ENCODE measurements around the gene C17orf100.

Gene C17orf100

GRCh38 chr17:6670999-6671398 lies 19.4 kb downstream of the C17orf100 start:
- Histone ChIP-seq H3K79me2 (ENCODE audit: control insufficient read depth, insufficient read depth, low read length) (no peaks in the 10 kb centered on the region), H3K27me3 (ENCODE audit: insufficient read depth, low read length, poor library complexity) (no peaks in the 10 kb centered on the region), H3K27ac (ENCODE audit: low read depth, low read length) (no peak overlapping the region), H3K4me2 (ENCODE audit: low read length) (no peak overlapping the region), H3K23ac (ENCODE audit: low read length) (no peak overlapping the region), H2BK120ac (ENCODE audit: low read depth, low read length) (no peak overlapping the region), H4K5ac (ENCODE audit: low read length) (no peak overlapping the region), H2BK5ac (ENCODE audit: low read length) (no peak overlapping the region), H3K36me3 (ENCODE audit: control insufficient read depth, insufficient read depth, low read length) (no peaks in the 10 kb centered on the region), H3K4me3 (ENCODE audit: low read length) (no peak overlapping the region), H2BK15ac (replicated peaks; ENCODE audit: low read depth) (no peak overlapping the region), H3K9ac (ENCODE audit: low read length) (no peak overlapping the region), H3K79me1 (ENCODE audit: low read length) (no peaks in the 10 kb centered on the region), H4K8ac (ENCODE audit: low read depth, low read length) (no peak overlapping the region), H3K56ac (ENCODE audit: low read length) (no peak overlapping the region), H3K18ac (ENCODE audit: low read length) (no peak overlapping the region), H3K4me1 (ENCODE audit: control insufficient read depth, low read depth, low read length) (no peaks in the 10 kb centered on the region), H3K4ac (ENCODE audit: low read depth, low read length) (no peak overlapping the region), H2AK5ac (ENCODE audit: low read length) (no peak overlapping the region)
- no CpG with 5 or more reads among the region's 6 CpGs for WGBS (ENCODE audit: extremely low coverage, insufficient coverage, low lambda C conversion rate)
- no peak for DNase-seq

GRCh38 chr17:6671431-6671830 lies 19.9 kb downstream of the C17orf100 start:
- Histone ChIP-seq H3K4me1 (ENCODE audit: control insufficient read depth, low read depth, low read length) (no peaks in the 10 kb centered on the region), H3K9ac (ENCODE audit: low read length) (no peak overlapping the region), H3K18ac (ENCODE audit: low read length) (no peak overlapping the region), H3K27ac (ENCODE audit: low read depth, low read length) (no peak overlapping the region), H3K4me3 (ENCODE audit: low read length) (no peak overlapping the region), H3K27me3 (ENCODE audit: insufficient read depth, low read length, poor library complexity) (no peaks in the 10 kb centered on the region), H3K4me2 (ENCODE audit: low read length) (no peak overlapping the region), H4K5ac (ENCODE audit: low read length) (no peak overlapping the region), H3K79me1 (ENCODE audit: low read length) (no peaks in the 10 kb centered on the region), H3K4ac (ENCODE audit: low read depth, low read length) (no peak overlapping the region), H2AK5ac (ENCODE audit: low read length) (no peak overlapping the region), H4K8ac (ENCODE audit: low read depth, low read length) (no peak overlapping the region), H2BK120ac (ENCODE audit: low read depth, low read length) (no peak overlapping the region), H3K56ac (ENCODE audit: low read length) (no peak overlapping the region), H3K36me3 (ENCODE audit: control insufficient read depth, insufficient read depth, low read length) (no peaks in the 10 kb centered on the region), H3K23ac (ENCODE audit: low read length) (no peak overlapping the region), H3K79me2 (ENCODE audit: control insufficient read depth, insufficient read depth, low read length) (no peaks in the 10 kb centered on the region), H2BK5ac (ENCODE audit: low read length) (no peak overlapping the region), H2BK15ac (replicated peaks; ENCODE audit: low read depth) (no peak overlapping the region)
- DNase-seq, result no peak
- WGBS (ENCODE audit: extremely low coverage, insufficient coverage, low lambda C conversion rate), result no CpG with 5 or more reads among the region's 7 CpGs

- no peaks in the 10 kb centered on the region for H3K4me1 ChIP-seq (ENCODE audit: control insufficient read depth, low read depth, low read length)
- H3K4me3 ChIP-seq (ENCODE audit: low read length), result no peak overlapping the region
- H4K8ac ChIP-seq (ENCODE audit: low read depth, low read length), result no peak overlapping the region
- H3K4me2 ChIP-seq (ENCODE audit: low read length), result no peak overlapping the region
- H3K23ac ChIP-seq (ENCODE audit: low read length), result no peak overlapping the region
- H3K56ac ChIP-seq (ENCODE audit: low read length), result no peak overlapping the region
- no peaks in the 10 kb centered on the region for H3K27me3 ChIP-seq (ENCODE audit: insufficient read depth, low read length, poor library complexity)
- no peak overlapping the region for H2AK5ac ChIP-seq (ENCODE audit: low read length)
- H3K18ac ChIP-seq (ENCODE audit: low read length), result no peak overlapping the region
- no peak for DNase-seq
- WGBS (ENCODE audit: extremely low coverage, insufficient coverage, low lambda C conversion rate), result no CpG with 5 or more reads among the region's 13 CpGs
- H3K79me1 ChIP-seq (ENCODE audit: low read length), result no peaks in the 10 kb centered on the region
- no peaks in the 10 kb centered on the region for H3K36me3 ChIP-seq (ENCODE audit: control insufficient read depth, insufficient read depth, low read length)
- no peak overlapping the region for H3K27ac ChIP-seq (ENCODE audit: low read depth, low read length)
- H3K9ac ChIP-seq (ENCODE audit: low read length), result no peak overlapping the region
- no peaks in the 10 kb centered on the region for H3K79me2 ChIP-seq (ENCODE audit: control insufficient read depth, insufficient read depth, low read length)
- H2BK15ac ChIP-seq (replicated peaks; ENCODE audit: low read depth), result no peak overlapping the region
- H2BK5ac ChIP-seq (ENCODE audit: low read length), result no peak overlapping the region
- H4K5ac ChIP-seq (ENCODE audit: low read length), result no peak overlapping the region
- no peak overlapping the region for H3K4ac ChIP-seq (ENCODE audit: low read depth, low read length)
- H2BK120ac ChIP-seq (ENCODE audit: low read depth, low read length), result no peak overlapping the region
Measured at GRCh38 chr17:6674586-6674985, 23.0 kb downstream of the C17orf100 start.

- H2BK120ac ChIP-seq (ENCODE audit: low read depth, low read length), result no peak overlapping the region
- WGBS (ENCODE audit: extremely low coverage, insufficient coverage, low lambda C conversion rate), result no CpG with 5 or more reads among the region's 11 CpGs
- H3K79me1 ChIP-seq (ENCODE audit: low read length), result no peaks in the 10 kb centered on the region
- peak overlapping the region; percentile 9 for H3K23ac ChIP-seq (ENCODE audit: low read length)
- no peak overlapping the region for H2AK5ac ChIP-seq (ENCODE audit: low read length)
- no peak overlapping the region for H3K4ac ChIP-seq (ENCODE audit: low read depth, low read length)
- no peak overlapping the region for H4K5ac ChIP-seq (ENCODE audit: low read length)
- no peak overlapping the region for H2BK15ac ChIP-seq (replicated peaks; ENCODE audit: low read depth)
- H3K27me3 ChIP-seq (ENCODE audit: insufficient read depth, low read length, poor library complexity), result no peaks in the 10 kb centered on the region
- no peak for DNase-seq
- H3K9ac ChIP-seq (ENCODE audit: low read length), result no peak overlapping the region
- no peak overlapping the region for H3K4me2 ChIP-seq (ENCODE audit: low read length)
- H3K36me3 ChIP-seq (ENCODE audit: control insufficient read depth, insufficient read depth, low read length), result no peaks in the 10 kb centered on the region
- no peak overlapping the region for H3K4me3 ChIP-seq (ENCODE audit: low read length)
- no peaks in the 10 kb centered on the region for H3K4me1 ChIP-seq (ENCODE audit: control insufficient read depth, low read depth, low read length)
- no peak overlapping the region for H3K18ac ChIP-seq (ENCODE audit: low read length)
- H3K56ac ChIP-seq (ENCODE audit: low read length), result no peak overlapping the region
- no peak overlapping the region for H3K27ac ChIP-seq (ENCODE audit: low read depth, low read length)
- no peak overlapping the region for H2BK5ac ChIP-seq (ENCODE audit: low read length)
- no peaks in the 10 kb centered on the region for H3K79me2 ChIP-seq (ENCODE audit: control insufficient read depth, insufficient read depth, low read length)
- no peak overlapping the region for H4K8ac ChIP-seq (ENCODE audit: low read depth, low read length)
Measured at GRCh38 chr17:6675201-6675825, 23.8 kb downstream of the C17orf100 start.

DNA sequence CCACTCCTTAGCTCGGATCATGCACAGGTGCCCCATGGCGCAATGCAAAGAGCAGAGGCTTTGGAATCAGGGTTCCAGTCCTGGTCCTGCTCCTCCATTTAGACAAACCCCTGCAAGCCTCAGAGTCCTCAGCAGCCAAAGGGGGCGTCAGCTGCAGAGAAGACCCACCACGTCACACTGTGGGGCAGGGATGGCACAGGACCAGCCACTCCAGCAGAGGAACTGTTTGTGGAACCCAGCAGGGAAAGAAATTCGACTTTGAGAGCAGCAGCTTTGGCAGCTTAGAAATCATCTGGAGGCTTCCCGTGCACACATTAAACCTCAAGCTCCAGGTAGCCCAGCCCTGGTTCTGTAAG lies 25.2 kb downstream of the C17orf100 start:
- Histone ChIP-seq H3K36me3 (ENCODE audit: control insufficient read depth, insufficient read depth, low read length) (no peaks in the 10 kb centered on the region), H3K79me1 (ENCODE audit: low read length) (no peaks in the 10 kb centered on the region), H3K4me1 (ENCODE audit: control insufficient read depth, low read depth, low read length) (no peaks in the 10 kb centered on the region), H4K5ac (ENCODE audit: low read length) (no peak overlapping the region), H2BK15ac (replicated peaks; ENCODE audit: low read depth) (no peak overlapping the region), H2BK5ac (ENCODE audit: low read length) (no peak overlapping the region), H3K18ac (ENCODE audit: low read length) (no peak overlapping the region), H2BK120ac (ENCODE audit: low read depth, low read length) (no peak overlapping the region), H3K79me2 (ENCODE audit: control insufficient read depth, insufficient read depth, low read length) (no peaks in the 10 kb centered on the region), H3K56ac (ENCODE audit: low read length) (no peak overlapping the region), H3K27ac (ENCODE audit: low read depth, low read length) (no peak overlapping the region), H3K27me3 (ENCODE audit: insufficient read depth, low read length, poor library complexity) (no peaks in the 10 kb centered on the region), H3K4me2 (ENCODE audit: low read length) (no peak overlapping the region), H3K23ac (ENCODE audit: low read length) (no peak overlapping the region), H3K4me3 (ENCODE audit: low read length) (no peak overlapping the region), H3K4ac (ENCODE audit: low read depth, low read length) (no peak overlapping the region), H2AK5ac (ENCODE audit: low read length) (no peak overlapping the region), H4K8ac (ENCODE audit: low read depth, low read length) (no peak overlapping the region), H3K9ac (ENCODE audit: low read length) (no peak overlapping the region)
- no CpG with 5 or more reads among the region's 6 CpGs for WGBS (ENCODE audit: extremely low coverage, insufficient coverage, low lambda C conversion rate)
- DNase-seq, result no peak

GRCh38 chr17:6677158-6677831 lies 25.7 kb downstream of the C17orf100 start:
- no peak overlapping the region for H2BK120ac ChIP-seq (ENCODE audit: low read depth, low read length)
- H3K4me3 ChIP-seq (ENCODE audit: low read length), result no peak overlapping the region
- WGBS (ENCODE audit: extremely low coverage, insufficient coverage, low lambda C conversion rate), result no CpG with 5 or more reads among the region's 16 CpGs
- no peaks in the 10 kb centered on the region for H3K79me1 ChIP-seq (ENCODE audit: low read length)
- no peaks in the 10 kb centered on the region for H3K79me2 ChIP-seq (ENCODE audit: control insufficient read depth, insufficient read depth, low read length)
- no peak overlapping the region for H2AK5ac ChIP-seq (ENCODE audit: low read length)
- no peak overlapping the region for H4K8ac ChIP-seq (ENCODE audit: low read depth, low read length)
- H3K23ac ChIP-seq (ENCODE audit: low read length), result no peak overlapping the region
- no peak overlapping the region for H2BK5ac ChIP-seq (ENCODE audit: low read length)
- H2BK15ac ChIP-seq (replicated peaks; ENCODE audit: low read depth), result no peak overlapping the region
- no peak overlapping the region for H3K4me2 ChIP-seq (ENCODE audit: low read length)
- no peak overlapping the region for H3K18ac ChIP-seq (ENCODE audit: low read length)
- no peak overlapping the region for H3K27ac ChIP-seq (ENCODE audit: low read depth, low read length)
- H3K9ac ChIP-seq (ENCODE audit: low read length), result no peak overlapping the region
- no peak overlapping the region for H3K4ac ChIP-seq (ENCODE audit: low read depth, low read length)
- H3K36me3 ChIP-seq (ENCODE audit: control insufficient read depth, insufficient read depth, low read length), result no peaks in the 10 kb centered on the region
- H3K27me3 ChIP-seq (ENCODE audit: insufficient read depth, low read length, poor library complexity), result no peaks in the 10 kb centered on the region
- no peaks in the 10 kb centered on the region for H3K4me1 ChIP-seq (ENCODE audit: control insufficient read depth, low read depth, low read length)
- DNase-seq, result no peak
- H3K56ac ChIP-seq (ENCODE audit: low read length), result no peak overlapping the region
- H4K5ac ChIP-seq (ENCODE audit: low read length), result no peak overlapping the region

All from mesendoderm (in vitro differentiated cells).